GM21367 (cell line): Measurements from ENCODE around the gene WFDC10A.
"Not testable (repeated sequence)": the region's sequence is repeated elsewhere in the genome, so short reads cannot be mapped to it uniquely, and the experiment has no call there.

Experiments
- ATAC-seq: cut with Tn5 transposase; IDR thresholded peaks from one replicate; pipeline ENCODE4 v1.9.1; 2021; ENCODE audit not compliant: unreplicated experiment

The WFDC10A gene

GRCh38 chr20:45629496-45630100 is at the start of gene WFDC10A:
WFDC10A (plus strand) TSS chr20:45629739; CDS start chr20:45629814, 75 bp downstream.
- ATAC-seq = no peak

GRCh38 chr20:45581702-45582101 is 47.8 kb upstream of the WFDC10A start:
- ATAC-seq = no peak

GRCh38 chr20:45583502-45583901 is 46.0 kb upstream of the WFDC10A start:
- ATAC-seq = no peak

- ATAC-seq = not testable (repeated sequence)
Observed at GRCh38 chr20:45584294-45584693, 45.2 kb upstream of the WFDC10A start.

GRCh38 chr20:45585986-45586385 is 43.6 kb upstream of the WFDC10A start:
- ATAC-seq = not testable (repeated sequence)

GRCh38 chr20:45588800-45589199 is 40.7 kb upstream of the WFDC10A start:
- ATAC-seq = no peak

GRCh38 chr20:45589725-45590124 is 39.8 kb upstream of the WFDC10A start:
- no peak for ATAC-seq

- no peak for ATAC-seq
Observed at GRCh38 chr20:45592574-45593189, 36.9 kb upstream of the WFDC10A start.

GRCh38 chr20:45593498-45593897 is 36.0 kb upstream of the WFDC10A start:
- no peak for ATAC-seq

GRCh38 chr20:45595235-45595634 is 34.3 kb upstream of the WFDC10A start:
- ATAC-seq = no peak

GRCh38 chr20:45607810-45608209 is 21.7 kb upstream of the WFDC10A start:
- ATAC-seq = no peak

- no peak for ATAC-seq
Observed at GRCh38 chr20:45611054-45611453, 18.5 kb upstream of the WFDC10A start.

GRCh38 chr20:45612314-45612713 is 17.2 kb upstream of the WFDC10A start:
- no peak for ATAC-seq

GRCh38 chr20:45617591-45617990 is 11.9 kb upstream of the WFDC10A start:
- ATAC-seq = no peak

- ATAC-seq = no peak
Observed at GRCh38 chr20:45621593-45621992, 7.9 kb upstream of the WFDC10A start.

GRCh38 chr20:45626540-45626939 is 3.0 kb upstream of the WFDC10A start:
- ATAC-seq = no peak

- ATAC-seq = no peak
Observed at GRCh38 chr20:45630371-45630770, 832 bp downstream of the WFDC10A start.

GRCh38 chr20:45631184-45631583 is 1.6 kb downstream of the WFDC10A start, which contains the start of gene WFDC9:
WFDC9 (minus strand) TSS chr20:45631284; CDS start chr20:45610181, 21,103 bp downstream.
- no peak for ATAC-seq

GRCh38 chr20:45636513-45636912 is 7.0 kb downstream of the WFDC10A start:
- no peak for ATAC-seq

- ATAC-seq = no peak
Observed at GRCh38 chr20:45639687-45640086, 10.1 kb downstream of the WFDC10A start.

GRCh38 chr20:45641076-45641475 is 11.5 kb downstream of the WFDC10A start:
- ATAC-seq = not testable (repeated sequence)

- ATAC-seq = not testable (repeated sequence)
Observed at GRCh38 chr20:45645869-45646268, 16.3 kb downstream of the WFDC10A start.

- no peak for ATAC-seq
Observed at GRCh38 chr20:45646875-45647274, 17.3 kb downstream of the WFDC10A start.
